K562 (cell line): Measurements from ENCODE around the gene NLE1.

Experiments
- AFF4 ChIP-seq: sonication (generic); formaldehyde crosslinking; IDR thresholded peaks from 2 replicates; pipeline ENCODE4 v1.8.0; 2023; ENCODE audit warnings: mild to moderate bottlenecking, missing genetic modification reagents
- CTCF ChIP-seq, 3 experiments: IDR thresholded peaks in 2 of 3; conservative IDR thresholded peaks in 1 of 3; 2 replicates each; pipeline ENCODE4 v1.5.1; 2011 to 2012; ENCODE audit warnings: low read length in 3 of 3, mild to moderate bottlenecking in 3 of 3, control low read depth in 2 of 3, improper control_type of control experiment in 1 of 3, inconsistent platforms in 1 of 3, low read depth in 1 of 3, mixed read lengths in 1 of 3, moderate library complexity in 1 of 3; ENCODE audit not compliant: insufficient read depth in 2 of 3
- RNF2 ChIP-seq: sonication (generic); IDR thresholded peaks from 2 replicates; pipeline ENCODE4 v1.6.1; 2016

DNA sequence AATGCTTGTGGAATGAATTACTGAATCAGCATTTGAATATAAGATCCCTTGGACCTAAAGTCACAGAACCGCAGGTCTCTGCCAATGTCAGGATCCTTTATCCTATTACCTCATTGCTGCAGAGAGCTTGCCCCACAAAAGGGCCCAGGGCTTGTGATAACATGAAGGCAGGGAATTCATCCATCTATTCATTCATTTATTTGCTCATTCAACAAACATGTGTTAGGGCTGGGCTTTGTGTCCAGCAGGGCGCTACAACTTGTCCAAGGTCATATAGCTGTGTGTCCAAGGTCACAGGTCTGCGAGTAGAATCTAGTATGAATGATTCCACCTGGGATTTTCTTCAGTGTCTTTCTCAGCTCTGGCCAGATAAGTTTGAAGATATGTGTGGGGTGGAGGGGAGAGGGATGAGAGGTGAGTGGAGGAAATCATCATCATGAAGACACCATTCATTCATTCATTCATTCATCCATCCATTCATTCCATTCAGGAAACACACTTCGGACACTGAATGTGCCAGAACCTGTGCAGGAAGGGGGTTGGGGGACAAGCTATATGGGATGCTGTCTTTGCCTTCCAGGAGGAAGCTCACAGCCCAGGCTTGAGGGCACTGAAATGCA, 4.2 kb upstream of the NLE1 start:
- TF ChIP-seq CTCF (IDR thresholded peaks at IDR 0.05 in 2 of 3, conservative IDR thresholded peaks at IDR 0.05 in 1 of 3; ENCODE audit: insufficient read depth in 2 of 3, low read depth in 1 of 3, low read length in 3 of 3) = no peak
- TF ChIP-seq AFF4 (CRISPR knock-in tag) = no peak
- TF ChIP-seq RNF2 = no peak
